ENCODE results near the gene CALN1. TPM values are rescaled to one million over a fixed set of nuclear protein-coding genes. Genes with fewer than 3 reads are reported as not detected.

The CALN1 gene
- total RNA-seq, 1 experiment from 2014 or later = 0.05 TPM

- Histone ChIP-seq H3K27me3 (ENCODE audit: control insufficient read depth, insufficient read depth, low read length) (peaks cover 8% of the 10 kb centered on the region), H3K4me1 (ENCODE audit: control insufficient read depth, insufficient read depth, low read length) (no peaks in the 10 kb centered on the region), H3K27ac (ENCODE audit: low read length) (no peak overlapping the region), H3K9me3 (ENCODE audit: control insufficient read depth, insufficient read depth, low read depth, low read length) (no peaks in the 10 kb centered on the region), H3K36me3 (ENCODE audit: control insufficient read depth, insufficient read depth, low read length) (no peaks in the 10 kb centered on the region), H3K4me3 (ENCODE audit: low read depth in 2 of 2, low read length in 2 of 2) (no peak overlapping the region)
- intact Hi-C loops (cut with micrococcal nuclease; ENCODE audit: unreplicated experiment) (no loop called here), in situ Hi-C loops (cut with HindIII; ENCODE audit: low pct_unique_long_range_greater_than_20kb, low sequenced_read_pairs) (no loop called here)
- CTCF ChIA-PET = no interaction called here
- BruUV-seq (replicated peaks) = no TSS peak
- POLR2A ChIA-PET = no interaction called here
- ATAC-seq (no peak), DNase-seq (ENCODE audit: low read depth, low spot score) (no peak)
- TF ChIP-seq SIN3A (IDR thresholded peaks at IDR 0.05; ENCODE audit: borderline replicate concordance, insufficient read depth, low read depth, low read length) = no peak
- TF ChIP-seq CTCF (IDR thresholded peaks at IDR 0.05) = no peak
- TF ChIP-seq POLR2AphosphoS5 (IDR thresholded peaks at IDR 0.05; ENCODE audit: low read depth, low read length) = no peak
- TF ChIP-seq REST (IDR thresholded peaks at IDR 0.05; ENCODE audit: insufficient read depth in 1 of 2, low read depth in 2 of 2, low read length in 1 of 2) = no peak
- TF ChIP-seq TCF7L2 (IDR thresholded peaks at IDR 0.05; ENCODE audit: low read depth, low read length) = no peak
Observed at GRCh38 chr7:72292118-72292517, 120.0 kb downstream of the CALN1 start.

- in situ Hi-C loops (cut with HindIII; ENCODE audit: low pct_unique_long_range_greater_than_20kb, low sequenced_read_pairs) (no loop called here), intact Hi-C loops (cut with micrococcal nuclease; ENCODE audit: unreplicated experiment) (no loop called here)
- Histone ChIP-seq H3K4me3 (ENCODE audit: low read depth in 2 of 2, low read length in 2 of 2) (no peak overlapping the region), H3K36me3 (ENCODE audit: control insufficient read depth, insufficient read depth, low read length) (no peaks in the 10 kb centered on the region), H3K4me1 (ENCODE audit: control insufficient read depth, insufficient read depth, low read length) (no peaks in the 10 kb centered on the region), H3K27me3 (ENCODE audit: control insufficient read depth, insufficient read depth, low read length) (peaks cover 9% of the 10 kb centered on the region), H3K27ac (ENCODE audit: low read length) (no peak overlapping the region), H3K9me3 (ENCODE audit: control insufficient read depth, insufficient read depth, low read depth, low read length) (no peaks in the 10 kb centered on the region)
- no peak for TF ChIP-seq TCF7L2 (IDR thresholded peaks at IDR 0.05; ENCODE audit: low read depth, low read length)
- BruUV-seq (replicated peaks) = no TSS peak
- DNase-seq (ENCODE audit: low read depth, low spot score) (no peak), ATAC-seq (no peak)
- ChIA-PET CTCF (no interaction called here), POLR2A (no interaction called here)
Observed at GRCh38 chr7:72286519-72286918, 125.6 kb downstream of the CALN1 start.

GRCh38 chr7:72283309-72283708, 128.8 kb downstream of the CALN1 start:
- H3K27ac ChIP-seq (ENCODE audit: low read length) = no peak overlapping the region
- no peaks in the 10 kb centered on the region for H3K9me3 ChIP-seq (ENCODE audit: control insufficient read depth, insufficient read depth, low read depth, low read length)
- H3K27me3 ChIP-seq (ENCODE audit: control insufficient read depth, insufficient read depth, low read length) = peaks cover 6% of the 10 kb centered on the region; the same call in 1 of the 2 replicates
- DNase-seq (ENCODE audit: low read depth, low spot score) (no peak), ATAC-seq (no peak)
- no TSS peak for BruUV-seq (replicated peaks)
- POLR2A ChIA-PET = no interaction called here
- CTCF ChIA-PET = no interaction called here
- TF ChIP-seq TCF7L2 (IDR thresholded peaks at IDR 0.05; ENCODE audit: low read depth, low read length) (no peak), CTCF (IDR thresholded peaks at IDR 0.05) (no peak), SIN3A (IDR thresholded peaks at IDR 0.05; ENCODE audit: borderline replicate concordance, insufficient read depth, low read depth, low read length) (no peak), POLR2AphosphoS5 (IDR thresholded peaks at IDR 0.05; ENCODE audit: low read depth, low read length) (no peak), REST (IDR thresholded peaks at IDR 0.05; ENCODE audit: insufficient read depth in 1 of 2, low read depth in 2 of 2, low read length in 1 of 2) (no peak)
- no peaks in the 10 kb centered on the region for H3K36me3 ChIP-seq (ENCODE audit: control insufficient read depth, insufficient read depth, low read length)
- intact Hi-C loops (cut with micrococcal nuclease; ENCODE audit: unreplicated experiment) = no loop called here
- H3K4me1 ChIP-seq (ENCODE audit: control insufficient read depth, insufficient read depth, low read length) = no peaks in the 10 kb centered on the region
- no peak overlapping the region for H3K4me3 ChIP-seq (ENCODE audit: low read depth in 2 of 2, low read length in 2 of 2)
- in situ Hi-C loops (cut with HindIII; ENCODE audit: low pct_unique_long_range_greater_than_20kb, low sequenced_read_pairs) = no loop called here

Measured in Panc1 (cell line).